ENCODE data around the gene PAN2. TPM values are rescaled to one million over a fixed set of nuclear protein-coding genes. Genes with fewer than 3 reads are reported as not detected.

The PAN2 gene
- total RNA-seq, 1 donor: 13.0 TPM

DNA sequence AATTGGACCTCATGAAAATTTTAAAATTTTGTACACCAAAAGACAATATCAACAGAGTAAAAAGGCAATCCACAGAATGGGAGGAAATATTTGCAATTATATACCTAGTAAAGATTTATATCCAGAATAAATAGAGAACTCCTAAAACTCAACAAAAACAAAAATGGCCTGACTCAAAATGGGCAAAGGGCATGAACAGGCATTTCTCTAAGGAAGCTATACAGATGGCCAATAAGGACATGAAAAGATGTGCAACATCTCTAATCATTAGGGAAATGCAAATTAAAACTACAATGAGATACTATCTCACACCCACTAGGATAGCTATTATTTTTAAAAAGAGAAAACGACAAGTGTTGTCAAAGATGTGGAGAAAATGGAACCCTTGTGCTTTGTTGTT is 39.7 kb upstream of the PAN2 start:
- TF ChIP-seq, protein P1, sequence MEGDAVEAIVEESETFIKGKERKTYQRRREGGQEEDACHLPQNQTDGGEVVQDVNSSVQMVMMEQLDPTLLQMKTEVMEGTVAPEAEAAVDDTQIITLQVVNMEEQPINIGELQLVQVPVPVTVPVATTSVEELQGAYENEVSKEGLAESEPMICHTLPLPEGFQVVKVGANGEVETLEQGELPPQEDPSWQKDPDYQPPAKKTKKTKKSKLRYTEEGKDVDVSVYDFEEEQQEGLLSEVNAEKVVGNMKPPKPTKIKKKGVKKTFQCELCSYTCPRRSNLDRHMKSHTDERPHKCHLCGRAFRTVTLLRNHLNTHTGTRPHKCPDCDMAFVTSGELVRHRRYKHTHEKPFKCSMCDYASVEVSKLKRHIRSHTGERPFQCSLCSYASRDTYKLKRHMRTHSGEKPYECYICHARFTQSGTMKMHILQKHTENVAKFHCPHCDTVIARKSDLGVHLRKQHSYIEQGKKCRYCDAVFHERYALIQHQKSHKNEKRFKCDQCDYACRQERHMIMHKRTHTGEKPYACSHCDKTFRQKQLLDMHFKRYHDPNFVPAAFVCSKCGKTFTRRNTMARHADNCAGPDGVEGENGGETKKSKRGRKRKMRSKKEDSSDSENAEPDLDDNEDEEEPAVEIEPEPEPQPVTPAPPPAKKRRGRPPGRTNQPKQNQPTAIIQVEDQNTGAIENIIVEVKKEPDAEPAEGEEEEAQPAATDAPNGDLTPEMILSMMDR (IDR thresholded peaks at IDR 0.05; ENCODE audit: insufficient read depth, low read depth, low read length): no peak
- no peak for DNase-seq (ENCODE audit: low read depth)

DNA sequence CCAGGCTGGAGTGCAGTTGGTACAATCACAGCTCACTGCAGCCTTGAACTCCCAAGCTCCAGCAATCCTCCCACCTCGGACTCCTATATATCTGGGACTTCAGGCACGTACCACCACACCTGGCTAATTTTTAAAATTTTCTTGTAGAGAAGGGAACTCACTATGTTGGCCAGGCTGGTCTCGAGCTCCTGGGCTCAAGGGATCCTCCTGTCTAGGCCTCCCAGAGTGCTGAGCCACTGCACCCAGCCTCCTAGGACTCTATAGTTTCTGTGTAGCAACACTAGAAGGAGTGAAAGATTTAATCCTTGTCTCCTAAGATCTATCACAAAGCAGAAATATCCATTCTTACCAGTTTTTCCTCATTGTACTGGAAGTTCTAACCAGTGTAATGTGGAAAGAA is 33.1 kb upstream of the PAN2 start:
- DNase-seq (ENCODE audit: low read depth): no peak
- H3K4me3 ChIP-seq (ENCODE audit: low read depth, low read length): no peak overlapping the region
- TF ChIP-seq, protein P1 (IDR thresholded peaks at IDR 0.05; ENCODE audit: insufficient read depth, low read depth, low read length): no peak

More for the DNA sequence above, 39.7 kb upstream of the PAN2 start:
- no peak overlapping the region for H3K4me3 ChIP-seq (ENCODE audit: low read depth, low read length)

DNA sequence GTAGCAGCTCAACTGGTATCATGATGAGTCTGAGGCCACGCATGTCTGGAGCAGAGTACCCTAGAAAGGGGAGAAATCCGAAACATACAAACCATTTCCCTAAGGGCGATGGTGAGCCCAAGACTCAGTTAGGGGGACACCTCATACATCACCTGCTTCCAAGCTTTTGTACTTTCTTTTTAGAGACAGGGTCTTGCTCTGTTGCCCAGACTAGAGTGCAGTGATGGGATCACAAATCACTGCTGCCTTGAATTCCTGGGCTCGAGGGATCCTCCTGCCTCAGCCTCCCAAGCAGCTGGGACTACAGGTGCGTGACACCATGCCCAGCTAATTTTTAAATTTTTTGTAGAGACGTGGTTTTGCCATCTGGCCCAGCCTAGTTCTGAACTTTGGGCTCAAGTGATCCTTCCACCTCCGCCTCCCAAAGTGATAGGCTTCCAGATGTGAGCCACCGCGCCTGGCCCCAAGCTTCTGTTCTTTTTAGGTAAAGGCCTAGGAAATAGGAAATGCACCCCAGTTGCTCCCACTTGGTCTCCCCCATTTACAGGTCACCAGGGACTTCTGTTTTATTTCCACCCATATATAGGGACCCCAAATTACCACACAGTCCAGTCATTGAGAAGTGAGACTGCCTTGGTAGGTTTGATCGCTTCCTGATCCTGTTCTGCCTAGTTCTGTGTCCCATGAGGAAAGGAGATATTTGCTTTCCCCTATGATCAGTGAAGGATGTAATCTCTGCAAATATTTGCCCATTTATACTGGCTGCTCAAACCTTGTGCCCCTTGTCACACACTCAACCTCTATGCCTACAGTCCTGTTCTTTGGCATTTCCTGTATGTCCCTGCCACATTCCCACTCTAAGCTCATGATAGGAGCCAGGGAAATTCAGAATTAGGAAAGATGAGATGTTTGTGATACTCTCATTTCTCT is 28.6 kb upstream of the PAN2 start, which contains the start of gene APOF:
Gene APOF (minus strand): TSS at position 728 of the 930 bp plus-strand sequence. CDS start 112 bp downstream, at position 616.
- H3K4me3 ChIP-seq (ENCODE audit: low read depth, low read length): no peak within 1 kb of the TSS
- TF ChIP-seq, protein P1 (IDR thresholded peaks at IDR 0.05; ENCODE audit: insufficient read depth, low read depth, low read length): no peak
- no peak for DNase-seq (ENCODE audit: low read depth)

DNA sequence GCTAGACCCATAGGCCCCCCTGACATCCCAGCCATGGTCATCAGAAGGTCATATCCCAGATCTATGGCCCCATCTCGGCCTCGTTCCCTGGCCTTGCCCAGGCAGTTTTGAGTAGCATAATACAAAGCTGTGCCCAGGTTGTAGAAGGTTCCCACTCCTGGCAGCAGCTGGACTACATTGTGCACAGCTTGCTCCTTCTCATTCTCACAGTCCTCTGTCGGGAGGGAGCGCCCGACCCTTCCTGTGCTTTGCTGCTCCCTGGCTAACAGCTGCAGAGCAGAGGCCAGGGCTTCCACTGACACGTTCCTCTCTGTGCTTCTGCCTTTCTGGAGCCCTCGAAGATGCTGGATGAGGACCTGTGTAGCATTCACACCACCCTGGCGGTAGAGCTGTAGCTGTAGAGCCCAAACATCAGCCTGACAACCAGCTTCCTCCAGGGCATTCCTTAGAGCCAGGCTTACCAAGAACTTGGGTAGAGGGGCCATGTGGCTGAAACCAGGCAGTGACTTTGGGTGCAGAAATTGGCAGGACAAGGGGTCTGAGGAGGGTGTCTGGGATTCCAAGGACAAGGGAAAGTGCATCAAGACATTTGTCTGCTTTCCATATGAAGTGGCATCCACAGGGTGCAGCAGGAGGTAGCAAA is 27.8 kb upstream of the PAN2 start:
- TF ChIP-seq, protein P1 (IDR thresholded peaks at IDR 0.05; ENCODE audit: insufficient read depth, low read depth, low read length): no peak
- no peak for DNase-seq (ENCODE audit: low read depth)
- H3K4me3 ChIP-seq (ENCODE audit: low read depth, low read length): no peak overlapping the region

DNA sequence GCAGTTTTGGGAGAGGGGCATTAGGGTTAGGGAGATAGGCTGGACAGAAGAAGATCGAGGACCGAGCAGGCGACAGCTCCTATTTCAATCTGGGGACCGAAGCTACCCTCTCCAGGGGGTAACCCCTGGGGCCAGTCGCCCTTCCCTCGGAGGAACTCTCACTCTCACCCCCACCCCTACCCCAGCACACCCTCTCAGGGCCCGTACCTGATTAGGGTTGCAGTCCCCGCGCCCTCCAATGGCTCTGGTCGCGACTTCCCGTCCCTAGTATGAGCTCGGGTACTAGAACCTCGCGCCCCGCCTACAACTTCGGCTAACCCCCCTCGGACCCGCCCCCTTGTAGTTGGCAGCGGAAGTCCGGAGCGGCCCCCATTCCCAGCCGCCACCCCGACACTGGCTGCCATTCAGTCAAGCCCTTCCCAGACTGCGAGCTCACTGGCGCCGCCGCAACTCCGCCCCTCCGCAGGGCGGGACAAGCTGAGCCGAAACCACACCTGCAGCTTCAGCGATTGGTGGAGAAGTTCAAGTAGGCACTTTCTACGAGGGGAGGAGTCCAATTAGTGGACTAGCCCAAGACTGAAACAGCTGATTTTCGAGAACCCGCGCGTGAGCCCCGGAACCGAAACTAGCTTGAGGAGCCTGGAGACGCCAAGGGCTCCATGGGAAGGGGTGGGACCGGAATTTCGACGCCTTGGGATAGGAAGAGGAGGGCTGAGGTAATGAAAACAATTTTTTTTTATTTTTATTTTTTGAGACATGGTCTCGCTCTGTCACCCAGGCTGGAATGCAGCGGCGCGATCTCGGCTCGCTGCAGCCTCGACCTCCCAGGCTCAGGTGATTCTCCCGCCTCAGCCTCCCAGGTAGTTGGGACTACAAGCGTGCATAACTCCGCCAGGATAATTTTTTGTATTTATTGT is 26.3 kb upstream of the PAN2 start, which contains the start of gene STAT2:
Gene STAT2 (minus strand): TSS at position 257 of the 917 bp plus-strand sequence. CDS start 3,536 bp downstream, outside the sequence.
- H3K4me3 ChIP-seq (ENCODE audit: low read depth, low read length): peak within 1 kb of the TSS; percentile 66
- TF ChIP-seq, protein P1 (IDR thresholded peaks at IDR 0.05; ENCODE audit: insufficient read depth, low read depth, low read length): no peak
- DNase-seq (ENCODE audit: low read depth): peak; percentile 100

Data from fibroblast of villous mesenchyme (primary cell).